DMS53 treated with DMSO at 0.1 percent for 48 hours (cell line): ENCODE measurements around the gene MCAT.
A peak's percentile ranks its signal among the peaks of the same experiment; 100 is the strongest.
"Not testable (repeated sequence)": the region's sequence is repeated elsewhere in the genome, so short reads cannot be mapped to it uniquely, and the experiment has no call there.

Source experiments
- DNase-seq: peaks from one replicate; lab custom pipeline; 2025; ENCODE audit not compliant: unreplicated experiment; lab: John Stamatoyannopoulos, UW

The MCAT gene

GRCh38 chr22:43127166-43127908, 15.9 kb downstream of the MCAT start:
- DNase-seq, result no peak

GRCh38 chr22:43126501-43127165, 16.6 kb downstream of the MCAT start:
- no peak for DNase-seq

- DNase-seq, result no peak
Measured at GRCh38 chr22:43118953-43119458, 24.2 kb downstream of the MCAT start.

- no peak for DNase-seq
Measured at GRCh38 chr22:43118024-43118849, 25.0 kb downstream of the MCAT start.

GRCh38 chr22:43116932-43117331, 26.3 kb downstream of the MCAT start:
- DNase-seq, result no peak

- DNase-seq, result peak; percentile 77
Measured at GRCh38 chr22:43114958-43115357, 28.2 kb downstream of the MCAT start.

GRCh38 chr22:43113526-43114251, 29.5 kb downstream of the MCAT start:
- peak; percentile 46 for DNase-seq

GRCh38 chr22:43110927-43111623, 32.1 kb downstream of the MCAT start:
- DNase-seq, result peak; percentile 25

- DNase-seq, result peak; percentile 21
Measured at GRCh38 chr22:43110444-43110926, 32.7 kb downstream of the MCAT start, which contains the start of gene BIK. Gene BIK, plus strand, starts transcription at chr22:43110750. Its CDS starts 13,273 bp downstream, at chr22:43124023.

- no peak for DNase-seq
Measured at GRCh38 chr22:43109921-43110443, 33.2 kb downstream of the MCAT start.

GRCh38 chr22:43109511-43109910, 33.7 kb downstream of the MCAT start:
- no peak for DNase-seq

GRCh38 chr22:43106302-43106701, 36.9 kb downstream of the MCAT start:
- no peak for DNase-seq

- DNase-seq, result not testable (repeated sequence)
Measured at GRCh38 chr22:43104950-43105349, 38.2 kb downstream of the MCAT start.

- peak; percentile 70 for DNase-seq
Measured at GRCh38 chr22:43104056-43104625, 39.1 kb downstream of the MCAT start.

GRCh38 chr22:43101306-43101705, 41.9 kb downstream of the MCAT start:
- DNase-seq, result no peak

- DNase-seq, result no peak
Measured at GRCh38 chr22:43100225-43100624, 43.0 kb downstream of the MCAT start.

GRCh38 chr22:43099095-43099494, 44.1 kb downstream of the MCAT start:
- DNase-seq, result no peak

- DNase-seq, result no peak
Measured at GRCh38 chr22:43098356-43098755, 44.8 kb downstream of the MCAT start.

GRCh38 chr22:43096420-43096819, 46.8 kb downstream of the MCAT start:
- DNase-seq, result no peak
